Psoas muscle (tissue), 8 donors: ENCODE data around the gene CCDC27. TPM values are rescaled to one million over a fixed set of nuclear protein-coding genes. Genes with fewer than 3 reads are reported as not detected.

Experiments
- ATAC-seq, 4 donors: fragments of 200-7000 bp; cut with Tn5 transposase; one replicate each; pipeline ENCODE4 v1.9.1; 2020; ENCODE audit warnings: moderate library complexity in 3 of 4, mild to moderate bottlenecking in 2 of 4
- DNase-seq, 2 donors: peaks; one replicate each; pipeline ENCODE4 v3.0.0-alpha.2; 2020
- H3K27ac ChIP-seq: fragments of 200-600 bp; one replicate; pipeline ENCODE4 v1.8.0; 2022
- H3K27me3 ChIP-seq, 3 donors: fragments of 200-600 bp in 1 of 3; one replicate each; pipeline versions ENCODE4 v1.6.1 to v1.8.0; 2013 to 2022; ENCODE audit warnings: low read length in 2 of 3, mild to moderate bottlenecking in 2 of 3, moderate library complexity in 1 of 3; ENCODE audit not compliant: insufficient read depth in 3 of 3
- H3K36me3 ChIP-seq, 2 donors: fragments of 200-600 bp in 1 of 2; one replicate each; pipeline versions ENCODE4 v1.6.1 to v1.8.0; 2013 to 2022; ENCODE audit warnings: low read depth in 1 of 2, mild to moderate bottlenecking in 1 of 2, moderate library complexity in 1 of 2; ENCODE audit not compliant: insufficient read depth in 1 of 2
- H3K4me1 ChIP-seq: fragments of 200-600 bp; one replicate; pipeline ENCODE4 v1.8.0; 2022
- H3K4me3 ChIP-seq: fragments of 200-600 bp; one replicate; pipeline ENCODE4 v1.8.0; 2022; ENCODE audit warnings: mild to moderate bottlenecking
- H3K9me3 ChIP-seq: fragments of 200-600 bp; one replicate; pipeline ENCODE4 v1.8.0; 2022
- WGBS, 3 donors: extraction: QIAGEN DNeasy Blood & Tissue Kit; methylation state at CpG; one replicate each; pipeline versions ENCODE4 v1.1.6 to v1.1.7; 2013; 5-methylcytosine and 5-hydroxymethylcytosine counted together
- intact Hi-C, 2 donors: fragments of 100-400 bp; cut with DNase I; formaldehyde crosslinking; loops; one replicate each; pipeline versions ENCODE4 v1.11.0 to v1.14.2; 2022
- polyA plus RNA-seq, 3 donors: library from polyadenylated mRNA; stranded (reverse); fragments of 200-250 nt; gene quantifications; one replicate each; pipeline ENCODE4 v1.2.3, GENCODE V29; 2013
- total RNA-seq, 4 donors: library from RNA; stranded (reverse); fragmentation: NEBNext Ultra II Directional in 2 of 4; extraction: Animal tissue kit (Norgen Biotek cat#: 25700) in 2 of 4; gene quantifications; one replicate each; pipeline versions ENCODE4 v1.2.1 to v1.2.4, GENCODE V29; 2021 to 2023
- TF ChIP-seq, protein P1 (sequence below): fragments of 200-600 bp; IDR thresholded peaks from one replicate; pipeline ENCODE4 v1.8.0; 2022; ENCODE audit warnings: antibody characterized with exemption
- donor health status: healthy with polysubstance abuse.
- donor health status: DM: no; HTN: no; CAD: no; lungs with moderate emphysema.
- donor health status: Bipolar disorder and iron deficiency.
- donor health status: healthy.
- donor health status: DM: yes; HTN: yes; CAD: no.
- donor health status: DM: no; HTN: no; CAD: no.
- donor health status: DM: no; HTN: no; CAD: no.
- donor health status: DM: yes; HTN: yes; CAD: no.

Gene CCDC27
- total and polyA plus RNA-seq, 7 donors: 0.03 to 0.17 (median 0.10) TPM; not detected in 3

DNA sequence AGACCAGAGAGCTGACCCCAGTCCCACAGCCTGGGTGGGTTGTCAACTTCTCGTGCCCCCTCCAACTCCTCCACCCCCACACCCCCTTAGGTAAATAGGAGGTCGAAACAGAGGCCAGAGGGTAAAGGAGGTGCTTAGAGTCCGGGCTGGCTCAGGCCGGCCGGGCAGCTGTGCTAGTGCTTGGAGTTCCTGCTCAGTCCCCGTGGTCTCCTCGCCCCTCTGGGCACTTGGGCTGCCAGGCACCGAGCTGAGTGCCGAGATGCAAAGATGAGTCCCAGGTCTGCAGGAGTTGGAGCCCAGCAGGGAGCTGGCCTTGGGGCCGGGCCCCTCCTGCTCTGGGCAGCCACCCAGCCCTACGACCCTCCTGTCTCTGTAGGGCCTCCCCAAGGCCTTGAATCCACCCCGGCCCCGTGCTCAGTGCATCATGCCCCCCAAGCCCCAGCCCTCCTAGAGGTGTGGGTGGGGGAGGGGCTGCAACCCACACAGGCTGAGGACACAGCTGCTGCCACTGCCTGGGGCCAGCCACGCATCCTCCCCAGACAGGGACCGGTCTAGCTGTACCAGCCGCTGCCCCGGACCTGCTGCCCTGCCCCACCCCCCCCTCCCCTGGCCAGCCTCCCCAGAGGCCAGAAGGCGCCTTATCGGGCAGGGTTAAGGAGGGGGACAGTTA lies 22.2 kb downstream of the CCDC27 start:
- TF ChIP-seq, protein P1, sequence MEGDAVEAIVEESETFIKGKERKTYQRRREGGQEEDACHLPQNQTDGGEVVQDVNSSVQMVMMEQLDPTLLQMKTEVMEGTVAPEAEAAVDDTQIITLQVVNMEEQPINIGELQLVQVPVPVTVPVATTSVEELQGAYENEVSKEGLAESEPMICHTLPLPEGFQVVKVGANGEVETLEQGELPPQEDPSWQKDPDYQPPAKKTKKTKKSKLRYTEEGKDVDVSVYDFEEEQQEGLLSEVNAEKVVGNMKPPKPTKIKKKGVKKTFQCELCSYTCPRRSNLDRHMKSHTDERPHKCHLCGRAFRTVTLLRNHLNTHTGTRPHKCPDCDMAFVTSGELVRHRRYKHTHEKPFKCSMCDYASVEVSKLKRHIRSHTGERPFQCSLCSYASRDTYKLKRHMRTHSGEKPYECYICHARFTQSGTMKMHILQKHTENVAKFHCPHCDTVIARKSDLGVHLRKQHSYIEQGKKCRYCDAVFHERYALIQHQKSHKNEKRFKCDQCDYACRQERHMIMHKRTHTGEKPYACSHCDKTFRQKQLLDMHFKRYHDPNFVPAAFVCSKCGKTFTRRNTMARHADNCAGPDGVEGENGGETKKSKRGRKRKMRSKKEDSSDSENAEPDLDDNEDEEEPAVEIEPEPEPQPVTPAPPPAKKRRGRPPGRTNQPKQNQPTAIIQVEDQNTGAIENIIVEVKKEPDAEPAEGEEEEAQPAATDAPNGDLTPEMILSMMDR: no peak
- Histone ChIP-seq H3K4me1 (peaks cover 22% of the 10 kb centered on the region), H3K27ac (no peak overlapping the region), H3K9me3 (no peaks in the 10 kb centered on the region), H3K27me3 (no peaks in the 10 kb centered on the region), H3K4me3 (no peak overlapping the region), H3K36me3 (peaks cover 0 to 9% of the 10 kb centered on the region in 2 donors)
- no peak for ATAC-seq
- intact Hi-C loops: no loop called here
- DNase-seq: peak in 1 of 2 donors; percentile 55
- WGBS, 3 donors: 73 to 79% (median 78%) methylated on average over 17 to 19 of the region's 19 CpGs

DNA sequence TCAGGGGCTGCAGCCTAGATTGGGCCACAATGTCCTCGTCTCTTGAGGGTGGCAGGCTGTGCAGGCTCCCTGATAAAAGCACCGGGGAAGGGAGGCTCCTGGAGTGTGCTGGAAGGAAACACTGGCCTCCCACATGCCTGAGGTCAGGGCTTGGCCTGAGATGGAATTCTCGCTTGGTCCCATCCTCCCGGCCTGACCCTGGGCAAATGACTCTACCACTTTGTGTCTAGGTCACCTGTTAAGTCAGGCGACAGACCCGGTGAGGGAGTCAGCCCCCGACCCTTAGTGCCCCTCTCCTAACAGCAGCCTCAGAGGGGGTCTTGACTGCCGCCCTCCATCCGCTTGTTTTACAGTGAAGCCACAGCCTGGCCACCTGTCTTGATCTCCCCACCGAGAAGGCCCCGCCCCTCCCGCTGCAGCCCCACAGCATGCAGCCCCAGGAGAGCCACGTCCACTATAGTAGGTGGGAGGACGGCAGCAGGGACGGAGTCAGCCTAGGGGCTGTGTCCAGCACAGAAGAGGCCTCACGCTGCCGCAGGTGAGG lies 22.8 kb downstream of the CCDC27 start:
- Histone ChIP-seq H3K4me1 (peaks cover 22% of the 10 kb centered on the region), H3K4me3 (no peak overlapping the region), H3K36me3 (peaks cover 0 to 15% of the 10 kb centered on the region in 2 donors), H3K27ac (no peak overlapping the region), H3K9me3 (no peaks in the 10 kb centered on the region), H3K27me3 (no peaks in the 10 kb centered on the region)
- TF ChIP-seq, protein P1: no peak
- intact Hi-C loops: no loop called here
- DNase-seq: no peak
- 54 to 60% (median 56%) methylated on average over 17 of the region's 17 CpGs for WGBS, 3 donors
- no peak for ATAC-seq

DNA sequence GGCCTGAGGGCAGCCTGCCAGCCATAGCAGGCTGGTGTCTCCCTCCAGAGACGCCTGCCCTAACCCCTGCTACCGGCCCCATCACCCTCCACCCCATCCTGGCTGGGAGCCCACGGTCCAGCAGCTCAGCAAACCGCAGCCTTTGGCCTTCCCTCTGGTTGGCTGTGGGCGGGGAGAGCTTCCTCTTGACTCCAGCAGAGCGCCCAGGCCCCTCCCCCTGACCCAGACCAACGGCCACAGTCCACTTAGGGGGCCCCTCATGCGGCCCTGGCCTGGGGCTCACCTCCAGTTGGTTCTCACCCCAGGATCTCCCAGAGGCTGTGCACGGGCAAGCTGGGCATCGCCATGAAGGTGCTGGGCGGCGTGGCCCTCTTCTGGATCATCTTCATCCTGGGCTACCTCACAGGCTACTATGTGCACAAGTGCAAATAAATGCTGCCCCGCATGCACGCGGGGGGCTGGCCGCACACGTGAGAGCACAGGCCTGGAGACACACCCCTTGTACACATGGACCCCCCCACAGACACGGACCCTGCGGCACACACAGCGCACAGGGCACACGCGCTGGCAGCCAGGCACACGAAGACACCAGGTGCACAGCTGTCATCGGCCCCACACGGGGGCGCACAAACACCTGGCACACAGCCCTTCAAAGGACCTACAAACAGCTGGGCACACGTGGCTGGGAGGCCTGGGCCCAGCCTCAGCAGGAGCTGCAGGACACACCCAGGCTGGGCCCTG lies 23.4 kb downstream of the CCDC27 start:
- no peaks in the 10 kb centered on the region for H3K9me3 ChIP-seq
- intact Hi-C loops: no loop called here
- peaks cover 0 to 21% of the 10 kb centered on the region in 2 donors for H3K36me3 ChIP-seq
- H3K4me1 ChIP-seq: peaks cover 22% of the 10 kb centered on the region
- H3K27ac ChIP-seq: no peak overlapping the region
- no peak overlapping the region for H3K4me3 ChIP-seq
- no peaks in the 10 kb centered on the region for H3K27me3 ChIP-seq
- ATAC-seq: peak; percentile 27 to 64 (median 48)
- peak; percentile 45 to 73 for DNase-seq
- TF ChIP-seq, protein P1: peak; percentile 21
- WGBS, 3 donors: 31 to 36% (median 31%) methylated on average over 23 to 27 of the region's 27 CpGs

DNA sequence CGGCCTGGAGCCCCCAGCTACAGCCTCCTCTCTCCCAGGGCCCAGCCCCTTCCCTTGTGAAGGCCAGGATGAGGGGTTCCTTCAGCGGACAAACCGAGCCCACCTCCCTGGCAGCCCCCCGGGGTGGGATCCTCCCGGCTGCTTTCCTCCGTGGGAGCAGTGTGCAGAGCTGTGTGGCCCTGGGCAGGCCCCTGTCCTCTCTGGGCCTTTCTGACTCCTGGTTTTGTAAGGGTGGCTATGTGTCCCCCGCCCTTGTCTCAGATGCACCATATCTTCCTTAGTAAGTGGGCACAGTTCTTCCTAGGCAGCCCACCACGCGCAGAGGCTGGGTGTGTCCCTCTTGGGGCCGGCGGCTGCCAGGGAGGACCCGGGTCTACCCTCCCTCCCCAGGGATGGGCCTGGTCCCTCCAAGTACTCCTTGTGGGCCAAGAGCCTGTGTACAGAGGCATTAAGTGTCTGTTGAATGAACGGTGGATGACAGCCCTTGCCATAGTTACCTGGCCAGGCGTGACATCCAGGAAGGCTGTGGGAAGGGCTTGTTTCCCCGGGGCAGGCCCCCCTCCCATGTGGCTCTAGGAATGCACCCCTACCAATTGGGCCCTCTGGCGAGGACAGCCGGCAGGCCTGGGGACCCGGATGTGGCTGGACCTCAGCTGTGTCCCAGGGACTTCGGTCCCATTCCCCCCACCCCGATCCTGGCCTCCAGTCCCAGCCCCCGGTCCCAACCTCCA lies 24.1 kb downstream of the CCDC27 start:
- H3K27me3 ChIP-seq: no peaks in the 10 kb centered on the region
- WGBS, 3 donors: 61 to 68% (median 62%) methylated on average over 19 to 21 of the region's 21 CpGs
- peaks cover 0 to 28% of the 10 kb centered on the region in 2 donors for H3K36me3 ChIP-seq
- DNase-seq: no peak
- H3K9me3 ChIP-seq: no peaks in the 10 kb centered on the region
- intact Hi-C loops: no loop called here
- H3K27ac ChIP-seq: no peak overlapping the region
- H3K4me3 ChIP-seq: no peak overlapping the region
- ATAC-seq: no peak
- TF ChIP-seq, protein P1: no peak
- peaks cover 22% of the 10 kb centered on the region for H3K4me1 ChIP-seq
